Measurements from ENCODE around the gene TOP2B.
A peak's percentile ranks its signal among the peaks of the same experiment; 100 is the strongest.

Gene TOP2B

GRCh38 chr3:25665315-25666280 lies 891 bp upstream of the TOP2B start:
- peak; percentile 82 to 87 for DNase-seq

GRCh38 chr3:25663869-25664811 lies 567 bp downstream of the TOP2B start:
- peak; percentile 59 to 60 for DNase-seq

GRCh38 chr3:25663347-25663868 lies 1.3 kb downstream of the TOP2B start:
- DNase-seq: peak; percentile 51 to 63

GRCh38 chr3:25662736-25663320 lies 1.9 kb downstream of the TOP2B start:
- DNase-seq: peak in 1 of 2 experiments; percentile 27

GRCh38 chr3:25661694-25662437 lies 2.8 kb downstream of the TOP2B start:
- no peak for DNase-seq

- no peak for DNase-seq
These were observed 5.9 kb downstream of the TOP2B start for GRCh38 chr3:25658836-25659235.

GRCh38 chr3:25657293-25657692 lies 7.4 kb downstream of the TOP2B start:
- DNase-seq: no peak

- DNase-seq: no peak
These were observed 9.0 kb downstream of the TOP2B start for GRCh38 chr3:25655659-25656058.

- no peak for DNase-seq
These were observed 10.1 kb downstream of the TOP2B start for GRCh38 chr3:25654576-25654975.

GRCh38 chr3:25653322-25653721 lies 11.4 kb downstream of the TOP2B start:
- no peak for DNase-seq

GRCh38 chr3:25652921-25653320 lies 11.8 kb downstream of the TOP2B start:
- no peak for DNase-seq

GRCh38 chr3:25648925-25649830 lies 15.5 kb downstream of the TOP2B start:
- DNase-seq: no peak

GRCh38 chr3:25648107-25648535 lies 16.6 kb downstream of the TOP2B start:
- DNase-seq: peak; percentile 90 to 95

GRCh38 chr3:25635038-25635437 lies 29.7 kb downstream of the TOP2B start:
- no peak for DNase-seq

- no peak for DNase-seq
These were observed 30.8 kb downstream of the TOP2B start for GRCh38 chr3:25633919-25634318.

- DNase-seq: no peak
These were observed 32.7 kb downstream of the TOP2B start for GRCh38 chr3:25631989-25632388.

GRCh38 chr3:25621087-25621486 lies 43.6 kb downstream of the TOP2B start:
- no peak for DNase-seq

GRCh38 chr3:25620493-25620892 lies 44.2 kb downstream of the TOP2B start:
- DNase-seq: no peak

- DNase-seq: no peak
These were observed 45.3 kb downstream of the TOP2B start for GRCh38 chr3:25619382-25619781.

GRCh38 chr3:25618028-25618427 lies 46.7 kb downstream of the TOP2B start:
- DNase-seq: no peak

- no peak for DNase-seq
These were observed 53.5 kb downstream of the TOP2B start for GRCh38 chr3:25611193-25611592.

Measured in Kasumi-1 (cell line).